HG03575 (cell line): ENCODE data around the gene CLN5.

ENCODE experiments used
- ATAC-seq: cut with Tn5 transposase; IDR thresholded peaks from one replicate; pipeline ENCODE4 v1.9.1; 2021; ENCODE audit not compliant: unreplicated experiment, insufficient number of reproducible peaks, low FRiP score; ENCODE audit errors: extremely low read depth

CLN5 gene

DNA sequence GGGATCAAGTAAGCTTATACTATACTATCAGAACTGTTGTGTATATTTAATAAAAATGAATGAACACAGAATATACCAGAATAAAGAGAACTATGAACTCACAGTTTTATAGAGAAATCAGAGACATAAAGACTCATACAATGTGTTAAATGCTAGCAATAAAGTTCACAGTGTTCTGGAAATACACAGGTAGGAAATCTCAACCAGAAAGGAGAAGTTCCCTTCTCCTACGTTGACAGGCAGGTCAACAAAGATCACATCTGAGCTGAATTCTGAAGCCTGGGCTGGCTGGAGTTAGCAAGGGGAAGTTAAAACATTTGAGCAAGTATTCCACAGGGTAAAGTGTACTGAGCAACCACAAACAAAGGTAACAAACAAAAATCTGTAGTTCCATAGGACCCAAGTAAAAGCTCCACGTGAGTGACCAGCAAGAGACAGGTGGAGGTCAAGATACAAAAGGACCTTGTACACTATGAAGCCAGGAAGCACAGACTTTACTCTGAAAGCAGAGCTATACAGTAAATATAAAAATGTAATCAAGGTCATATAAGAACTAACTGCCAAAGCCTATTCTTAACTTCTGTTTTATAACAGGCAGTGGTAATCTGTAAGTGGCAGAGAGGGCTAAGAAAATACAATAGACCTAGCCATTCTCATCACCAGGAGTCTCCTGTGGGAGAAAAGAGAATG is 22.1 kb downstream of the CLN5 start:
- no peak for ATAC-seq

DNA sequence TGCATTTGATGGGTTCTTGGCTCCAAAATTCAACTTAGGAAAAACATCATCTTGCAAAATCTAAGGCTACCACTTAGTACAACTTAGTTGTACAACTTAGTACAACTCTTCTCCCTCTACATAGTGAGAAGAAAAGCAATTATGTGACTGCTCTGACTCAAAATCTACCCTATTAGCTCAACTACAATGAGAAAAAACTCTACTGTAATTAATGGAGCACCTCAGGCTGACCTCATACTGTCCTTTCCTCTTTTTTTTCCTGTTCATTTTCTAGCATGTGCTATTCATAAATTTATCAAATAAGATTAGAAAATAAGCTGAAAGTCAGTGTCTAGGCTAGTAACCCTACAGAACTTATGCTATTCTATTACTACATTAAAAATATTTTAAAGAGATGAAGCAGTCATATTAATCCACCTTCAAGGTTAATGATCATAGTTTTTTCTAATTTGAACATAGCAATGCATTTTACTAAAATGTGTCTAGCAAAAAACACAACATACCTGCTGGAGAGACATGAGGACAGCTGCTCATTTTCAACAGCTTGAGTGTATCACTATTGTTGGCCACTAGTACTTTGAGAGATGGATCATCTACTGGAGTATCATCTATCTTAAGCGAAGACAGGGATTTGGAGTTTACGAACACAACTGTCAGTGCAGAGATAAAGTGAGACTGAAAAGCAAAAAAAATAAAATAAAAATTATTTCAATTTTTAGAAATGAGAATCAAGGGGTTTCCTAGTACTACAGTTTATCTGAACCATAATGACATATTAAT is 23.2 kb downstream of the CLN5 start:
- ATAC-seq, result no peak

DNA sequence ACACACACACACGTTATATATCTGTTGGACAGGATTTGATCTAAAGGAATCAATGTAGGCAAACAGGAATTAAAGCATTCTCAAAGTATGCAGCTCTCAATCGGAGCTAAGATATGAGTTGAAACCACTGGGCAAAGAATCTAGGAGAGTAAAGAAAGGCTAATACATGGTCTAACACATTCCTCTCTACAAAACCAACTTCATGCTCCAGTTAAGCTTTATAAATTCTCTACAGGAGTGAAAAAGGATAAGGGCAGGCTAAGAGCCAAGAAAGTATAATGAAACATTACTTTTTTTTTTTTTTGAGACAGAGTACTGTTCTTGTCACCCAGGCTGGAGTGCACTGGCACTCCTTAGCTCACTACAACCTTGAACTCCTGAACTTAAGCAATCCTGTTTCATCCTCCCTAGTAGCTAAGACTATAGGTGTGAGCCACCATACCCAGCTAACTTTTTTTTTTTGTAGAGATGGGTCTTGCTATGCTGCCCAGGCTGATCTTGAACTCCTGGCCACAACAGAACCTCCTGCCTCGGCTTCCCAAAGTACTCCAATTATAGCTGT is 24.5 kb downstream of the CLN5 start:
- ATAC-seq, result no peak

DNA sequence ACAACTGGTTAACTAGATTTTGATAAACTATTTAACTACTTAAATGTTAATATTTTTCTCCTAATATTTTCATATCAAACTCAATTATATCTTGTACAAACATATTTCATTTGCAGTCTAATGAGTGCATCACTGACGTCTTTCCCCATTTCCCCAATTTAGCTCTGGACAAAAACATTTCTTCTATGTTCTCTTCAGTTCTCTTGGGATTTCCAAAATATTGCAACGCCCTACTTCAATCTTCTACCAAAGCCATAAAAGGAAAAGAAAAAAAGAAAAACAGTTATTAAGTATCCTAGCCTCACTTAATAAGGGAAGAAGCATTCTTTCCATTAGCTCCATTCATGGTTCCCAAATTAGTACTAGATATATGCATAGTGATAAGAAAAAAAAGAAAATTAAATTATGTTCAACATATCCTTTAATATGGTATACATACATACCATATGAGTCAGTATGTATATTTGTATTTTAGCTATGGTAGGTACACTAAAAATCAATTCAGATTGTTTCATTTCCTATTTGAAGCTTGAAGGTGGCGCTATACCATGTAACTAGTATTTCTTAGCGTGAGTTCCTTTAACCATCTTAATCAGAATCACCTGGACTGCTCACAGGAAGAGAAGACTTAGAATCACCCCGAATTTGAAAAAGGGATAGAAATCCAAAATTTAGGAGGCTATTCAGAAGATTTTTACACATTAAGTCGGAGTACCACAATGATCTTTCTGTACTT is 25.2 kb downstream of the CLN5 start:
- no peak for ATAC-seq

DNA sequence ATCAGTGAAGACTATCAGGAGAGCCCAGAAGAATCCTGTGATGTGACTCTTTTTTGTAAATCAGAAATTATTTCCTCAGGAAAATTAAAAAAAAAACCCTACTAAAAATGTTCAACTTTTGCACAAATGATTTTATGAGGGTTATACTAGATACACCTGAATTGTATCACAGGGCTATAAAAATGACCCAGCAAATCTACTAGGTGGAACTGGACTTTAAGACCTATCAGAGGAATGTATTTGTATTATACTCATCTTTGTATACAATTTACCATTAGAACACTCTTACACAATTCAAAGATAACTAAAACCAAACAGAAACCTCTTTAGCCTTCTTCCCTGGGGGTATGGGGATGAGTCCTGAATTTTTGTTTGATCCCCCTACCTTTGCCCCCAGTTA is 27.9 kb downstream of the CLN5 start:
- ATAC-seq, result no peak

DNA sequence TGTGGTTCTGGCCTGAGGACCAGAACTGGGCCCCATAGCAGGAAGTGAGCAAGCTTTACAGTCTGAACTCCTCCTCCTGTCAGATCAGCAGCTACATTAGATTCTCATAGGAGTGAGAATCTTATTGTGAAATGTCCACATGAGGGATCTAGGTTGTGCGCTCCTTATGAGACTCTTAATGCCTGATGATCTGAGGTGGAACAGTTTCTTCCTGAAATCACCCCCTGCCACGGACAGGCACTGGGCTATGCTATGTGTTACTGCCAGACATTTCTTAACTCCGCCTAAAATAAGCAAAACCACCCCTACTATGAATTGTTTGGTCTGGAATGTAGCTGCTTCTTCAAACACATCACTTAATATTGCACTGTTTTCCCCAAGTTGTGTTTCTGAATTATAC is 30.5 kb downstream of the CLN5 start:
- ATAC-seq, result no peak

DNA sequence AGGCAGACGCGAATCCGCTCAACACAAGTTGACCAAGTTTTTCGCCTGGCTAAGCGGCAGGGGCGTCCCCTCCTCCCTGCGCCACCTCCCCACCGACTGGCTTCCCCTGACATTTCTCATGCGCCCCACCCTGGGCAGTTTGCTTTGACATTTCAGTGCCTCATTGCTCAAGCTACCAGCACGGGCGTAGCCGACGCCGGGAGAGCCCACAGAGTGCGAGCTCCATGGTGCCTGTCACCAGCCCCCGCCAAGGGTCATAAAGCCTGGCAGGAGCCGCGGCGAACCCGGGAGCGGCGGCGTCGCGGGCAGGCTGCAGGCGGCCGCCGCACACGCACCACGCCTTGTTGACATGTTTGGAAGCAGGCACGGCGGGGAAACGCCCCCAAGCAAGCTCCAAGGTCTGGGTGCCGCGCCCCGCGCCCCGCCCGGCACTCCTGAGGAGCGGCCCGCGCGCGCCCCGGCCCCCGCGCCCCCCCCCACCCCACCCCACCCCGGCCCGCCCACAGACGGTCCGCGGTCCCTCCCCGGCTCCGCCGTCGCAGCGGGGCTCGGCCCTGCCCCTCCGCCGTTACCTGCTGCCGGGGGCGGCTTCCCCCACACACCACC is 34.5 kb downstream of the CLN5 start:
- ATAC-seq, result peak; percentile 27

DNA sequence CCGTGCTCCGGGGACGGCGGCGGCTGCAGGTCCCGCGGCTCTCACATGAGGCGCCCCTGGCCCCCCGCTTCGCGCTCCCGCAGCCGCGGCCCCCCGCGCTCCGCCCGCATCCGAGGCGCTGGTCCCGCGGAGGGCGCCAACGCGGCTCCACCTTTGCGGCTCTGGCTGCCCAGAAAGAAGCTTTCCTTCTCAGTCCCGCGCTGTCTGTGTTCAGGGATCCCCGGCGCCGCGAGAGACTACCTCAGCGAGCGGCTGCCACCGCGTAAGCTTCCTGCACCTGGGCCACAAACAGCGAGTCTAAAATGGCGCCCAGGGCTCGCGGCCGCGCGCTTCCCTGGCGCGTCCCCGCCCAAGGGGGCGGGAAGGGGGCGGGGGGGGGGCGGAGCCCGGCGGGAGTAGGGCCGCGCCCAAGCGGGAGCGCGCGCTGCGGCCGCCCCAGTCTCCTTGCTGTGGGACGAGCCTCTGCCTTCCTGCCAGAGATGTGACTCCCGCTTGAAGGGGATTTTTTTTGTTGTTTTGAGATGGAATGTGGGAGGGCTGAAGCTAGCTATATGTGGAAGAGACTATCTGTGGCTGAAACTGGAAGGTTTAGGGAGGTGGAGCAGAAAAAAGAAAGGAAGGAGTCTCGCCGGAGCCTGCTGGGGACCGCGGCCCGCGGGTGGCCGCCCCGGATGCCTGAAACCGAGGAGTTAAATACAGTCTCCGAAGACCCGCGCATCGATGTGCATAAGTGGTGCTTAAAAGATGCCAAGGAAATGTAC is 35.2 kb downstream of the CLN5 start, which contains the start of gene FBXL3:
Gene FBXL3 (minus strand): TSS at position 299 of the 761 bp plus-strand sequence. CDS start 5,299 bp downstream, outside the sequence.
- ATAC-seq, result peak; percentile 30

DNA sequence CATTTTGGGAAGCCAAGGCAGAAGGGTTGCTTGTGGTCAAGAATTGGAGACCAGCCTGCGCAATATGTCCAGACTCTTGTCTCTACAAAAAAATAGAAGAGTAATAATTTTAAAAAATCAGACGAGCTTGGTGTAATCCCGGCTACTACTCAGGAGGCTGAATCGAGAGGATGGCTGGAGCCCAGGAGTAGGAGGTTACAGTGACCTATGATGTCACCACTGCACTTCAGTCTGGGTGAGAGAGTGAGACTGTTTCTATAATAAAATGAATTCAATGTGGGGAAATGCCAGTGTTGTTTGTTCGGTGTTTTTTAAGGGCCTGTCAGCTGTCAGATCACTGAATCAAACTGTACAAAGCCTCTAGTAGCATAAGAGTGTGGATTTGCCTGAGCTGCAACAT is 36.3 kb downstream of the CLN5 start:
- no peak for ATAC-seq

DNA sequence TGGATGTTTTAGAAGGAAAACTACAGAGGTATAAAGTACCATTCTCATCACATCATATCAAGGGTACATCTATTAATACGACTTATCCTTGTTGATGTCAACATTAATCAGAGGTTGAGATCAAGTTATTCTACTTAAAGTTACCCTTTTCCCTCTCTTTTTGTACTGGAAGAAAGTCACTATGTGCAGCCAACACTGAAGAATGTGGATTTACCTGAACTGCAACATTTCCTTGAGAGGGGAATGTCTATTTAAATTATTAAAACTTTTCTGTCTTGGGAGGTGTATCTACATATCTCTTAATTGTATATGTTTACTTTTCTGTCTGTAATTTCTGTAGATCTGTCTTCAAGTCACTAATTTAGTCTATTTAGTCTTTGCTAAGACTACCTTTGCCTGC is 37.6 kb downstream of the CLN5 start:
- ATAC-seq, result no peak

DNA sequence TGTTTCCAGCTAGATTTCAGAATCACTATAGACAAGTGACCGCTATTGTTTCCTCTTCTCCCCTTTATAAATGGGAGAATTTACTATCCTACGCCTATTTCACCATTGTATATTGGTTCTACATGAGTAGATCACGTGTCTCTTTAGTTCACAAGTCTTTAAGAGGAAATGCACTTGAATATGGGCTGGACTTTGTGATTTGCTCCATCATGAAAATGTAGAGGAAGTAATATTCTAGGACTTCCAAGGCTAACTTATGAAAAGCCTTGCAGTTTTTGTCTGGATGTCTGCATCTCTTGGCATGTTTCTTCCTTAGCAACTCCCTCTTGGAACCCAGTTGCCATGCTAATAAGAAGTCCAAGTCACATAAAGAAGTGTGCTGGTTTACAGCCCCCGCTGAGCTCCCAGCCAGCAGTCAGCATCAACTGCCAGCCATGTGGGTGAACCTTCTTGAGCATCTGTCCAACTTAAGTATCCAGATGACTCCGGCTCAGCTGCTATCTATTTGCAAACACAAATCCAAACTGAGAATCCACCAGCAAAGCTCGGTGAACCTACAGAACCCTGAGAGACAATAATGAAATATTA is 39.9 kb downstream of the CLN5 start:
- no peak for ATAC-seq

DNA sequence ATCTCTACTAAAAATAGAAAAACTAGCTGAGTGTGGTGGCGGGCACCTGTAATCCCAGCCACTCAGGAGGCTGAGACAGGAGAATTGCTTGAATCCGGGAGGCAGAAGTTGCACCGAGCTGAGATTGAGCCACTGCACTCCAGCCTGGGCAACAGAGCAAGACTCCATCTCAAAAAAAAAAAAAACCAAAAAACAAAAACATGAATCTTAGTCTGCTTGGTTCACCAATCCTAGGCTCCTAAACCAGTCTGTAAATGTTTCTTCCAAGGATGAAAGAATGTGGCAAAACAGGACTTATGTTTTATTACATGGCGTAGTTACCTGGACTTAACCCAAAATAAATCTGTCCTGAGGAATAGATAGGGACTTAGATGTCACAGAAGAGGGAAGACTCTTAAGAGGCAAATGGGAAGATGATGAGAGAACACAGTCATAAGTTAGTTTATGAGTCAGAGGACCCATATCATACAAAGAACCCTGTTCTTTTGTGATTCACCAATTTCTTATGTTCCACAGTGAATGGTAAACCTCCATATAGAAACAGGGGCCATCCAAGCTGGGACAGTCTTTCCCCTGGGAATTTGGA is 41.9 kb downstream of the CLN5 start:
- ATAC-seq, result no peak

DNA sequence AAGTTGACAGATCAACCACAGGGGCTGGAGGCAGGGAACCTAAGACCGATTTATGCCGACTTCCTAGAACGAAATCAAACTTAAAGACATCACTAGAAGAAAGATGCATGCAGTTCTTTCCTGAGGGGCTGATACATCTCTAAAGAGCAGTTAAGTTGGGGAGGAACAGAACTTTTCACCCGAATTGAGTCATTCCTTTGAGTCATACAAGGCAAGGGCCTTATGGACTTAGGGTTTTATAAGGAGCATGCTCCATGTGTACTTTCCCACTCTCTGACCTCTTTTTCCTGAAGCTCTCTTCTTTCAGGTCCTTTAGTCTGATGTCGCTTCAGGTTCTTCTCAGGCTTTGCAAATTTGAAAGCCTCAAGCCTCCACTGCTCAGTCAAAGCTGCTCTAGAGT is 43.0 kb downstream of the CLN5 start:
- no peak for ATAC-seq

DNA sequence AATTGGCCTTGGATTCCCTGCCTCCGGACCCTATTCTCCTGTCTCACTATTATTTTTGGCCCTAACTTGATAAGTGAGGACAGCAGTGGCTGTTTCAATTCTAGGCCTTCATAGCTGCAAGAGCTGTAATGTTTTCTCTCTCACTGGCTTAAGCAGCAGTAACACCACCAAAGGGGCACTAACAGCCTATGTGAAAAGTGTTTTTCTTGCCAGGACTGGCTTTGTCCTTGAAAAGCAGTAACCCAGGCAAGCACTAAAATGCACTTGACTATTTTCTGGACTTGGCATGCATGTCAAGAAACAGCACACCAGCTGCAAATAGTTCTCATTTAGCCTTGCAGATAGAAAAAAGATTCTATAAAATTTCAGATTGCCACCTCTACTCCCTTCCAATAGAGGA is 44.4 kb downstream of the CLN5 start:
- no peak for ATAC-seq

DNA sequence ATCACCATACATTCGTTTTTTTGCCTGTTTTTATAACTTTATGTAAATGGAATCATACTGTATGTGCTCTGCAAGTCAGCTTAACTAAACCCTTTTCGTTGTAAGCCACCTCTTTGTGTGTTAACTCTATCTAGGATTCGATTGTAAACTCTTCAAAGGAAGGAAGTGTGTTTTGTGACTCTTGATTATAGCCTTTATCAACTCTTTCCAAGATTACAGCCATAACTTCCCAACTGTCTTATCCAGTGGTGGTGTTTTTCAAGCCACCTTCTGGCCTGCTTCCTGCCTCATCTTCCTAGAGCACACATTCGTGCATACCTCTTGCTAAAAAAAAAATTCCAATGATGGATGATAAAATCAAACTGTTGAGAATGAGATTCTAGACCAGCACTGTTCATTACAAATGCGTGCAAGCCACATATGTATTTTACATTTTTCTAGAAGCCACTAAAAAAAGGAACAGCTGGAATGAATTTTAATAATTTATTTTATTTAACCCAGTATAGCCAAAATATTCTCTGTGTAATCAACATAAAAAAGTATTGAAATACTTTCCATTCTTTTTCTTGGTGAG is 47.1 kb downstream of the CLN5 start:
- no peak for ATAC-seq

DNA sequence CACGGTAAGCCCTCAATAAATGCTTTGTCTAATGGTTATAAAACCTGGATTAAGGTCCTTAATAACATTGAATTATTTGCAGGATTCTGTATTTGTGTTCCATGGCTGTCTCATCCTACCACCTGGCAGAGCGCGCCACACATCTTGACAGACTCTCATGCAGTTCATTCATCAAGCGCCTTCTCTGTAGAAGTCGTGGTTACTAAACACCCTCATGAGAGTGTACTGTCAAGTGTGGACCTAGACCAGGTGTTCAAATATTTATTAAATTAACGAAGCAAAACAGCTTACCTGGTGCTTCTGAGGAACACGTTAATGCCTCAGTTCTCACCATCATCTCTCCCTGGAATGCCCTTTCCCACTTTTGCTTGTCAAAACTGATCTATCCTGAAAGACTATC is 48.2 kb downstream of the CLN5 start:
- no peak for ATAC-seq

DNA sequence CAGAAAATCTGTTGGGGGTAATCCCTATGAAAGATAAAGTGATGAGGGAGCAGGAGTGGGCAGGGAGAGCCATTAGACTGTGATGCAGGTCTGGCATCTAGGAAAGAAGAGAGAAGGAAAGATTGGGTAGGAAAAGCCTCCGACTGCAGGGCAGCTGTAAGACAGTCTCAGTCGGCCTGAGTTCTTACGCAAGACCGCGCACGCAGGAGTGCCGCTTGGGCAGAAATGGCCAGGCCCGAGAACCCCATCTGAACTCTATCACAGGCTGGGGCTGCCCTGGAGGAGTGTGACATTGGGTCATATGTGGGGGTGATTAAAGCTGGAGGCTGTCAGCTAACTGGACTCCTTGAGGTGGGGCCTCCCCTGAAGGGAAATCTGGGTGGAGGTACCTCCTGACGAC is 49.0 kb downstream of the CLN5 start:
- ATAC-seq, result no peak
